ENCODE data around the gene PIM3. TPM values are rescaled to one million over a fixed set of nuclear protein-coding genes. Genes with fewer than 3 reads are reported as not detected.
A peak's percentile ranks its signal among the peaks of the same experiment; 100 is the strongest.

Gene PIM3
- total and polyA plus RNA-seq, 4 donors = 12.9 to 27.9 (median 23.1) TPM

DNA sequence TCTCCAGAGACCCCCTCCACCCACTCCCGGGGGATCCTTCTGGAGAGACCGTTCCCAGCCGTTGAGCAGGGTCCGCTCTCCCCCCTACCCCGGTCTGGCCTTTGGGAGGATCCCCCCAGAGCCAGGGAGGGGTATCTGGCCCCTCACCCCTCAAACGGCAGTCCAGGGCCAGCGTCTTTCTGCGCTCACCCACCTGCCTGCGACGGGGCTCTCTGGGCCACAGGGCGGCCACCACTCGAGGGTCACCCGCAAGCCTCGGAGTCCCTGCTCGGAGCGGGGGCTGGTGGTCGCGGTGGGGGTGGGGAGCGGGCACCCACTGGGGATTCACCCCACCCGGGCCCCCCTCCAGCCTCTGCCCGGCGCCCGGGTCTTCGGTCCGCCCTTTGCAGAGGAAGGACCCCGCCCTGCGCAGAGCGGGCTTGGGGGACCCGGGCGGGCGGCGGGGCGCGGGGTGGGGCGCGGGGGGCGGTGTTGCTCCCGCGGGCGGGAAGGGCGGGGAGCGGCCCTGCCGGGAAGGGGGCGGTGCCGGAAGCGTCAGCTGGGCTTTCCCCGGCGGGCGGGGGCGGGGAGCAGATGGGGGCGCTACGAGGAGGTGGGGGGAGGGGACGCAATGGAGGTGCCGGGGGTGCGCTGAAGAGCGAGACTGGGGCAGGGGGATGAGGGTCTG is 25.5 kb upstream of the PIM3 start:
- H3K36me3 ChIP-seq (ENCODE audit: control insufficient read depth, insufficient read depth, low read length) = no peaks in the 10 kb centered on the region
- WGBS (ENCODE audit: insufficient coverage) = 13% methylated on average over 32 of the region's 56 CpGs
- DNase-seq (ENCODE audit: low read depth in 4 of 6, low spot score in 6 of 6) = peak in 3 of 6 donors; percentile 33 to 86 (median 84)
- peak overlapping the region; percentile 9 for H3K4me3 ChIP-seq (ENCODE audit: low read depth, low read length)
- peaks cover 58% of the 10 kb centered on the region for H3K4me1 ChIP-seq (ENCODE audit: control insufficient read depth, insufficient read depth, low read length)
- no peaks in the 10 kb centered on the region for H3K9me3 ChIP-seq (ENCODE audit: control insufficient read depth, insufficient read depth, low read length)
- no peak overlapping the region for H3K27ac ChIP-seq (ENCODE audit: low read depth, low read length)
- H3K27me3 ChIP-seq (ENCODE audit: control insufficient read depth, insufficient read depth, low read length) = no peaks in the 10 kb centered on the region

- Histone ChIP-seq H3K27ac (ENCODE audit: low read depth, low read length) (no peak overlapping the region), H3K4me1 (ENCODE audit: control insufficient read depth, insufficient read depth, low read length) (peaks cover 55% of the 10 kb centered on the region), H3K27me3 (ENCODE audit: control insufficient read depth, insufficient read depth, low read length) (no peaks in the 10 kb centered on the region), H3K36me3 (ENCODE audit: control insufficient read depth, insufficient read depth, low read length) (no peaks in the 10 kb centered on the region), H3K9me3 (ENCODE audit: control insufficient read depth, insufficient read depth, low read length) (no peaks in the 10 kb centered on the region), H3K4me3 (ENCODE audit: low read depth, low read length) (no peak overlapping the region)
- WGBS (ENCODE audit: insufficient coverage) = no CpG with 5 or more reads among the region's 16 CpGs
- peak in 2 of 6 donors; percentile 61 to 77 for DNase-seq (ENCODE audit: low read depth in 4 of 6, low spot score in 6 of 6)
Measured at GRCh38 chr22:49935561-49935960, 25.0 kb upstream of the PIM3 start.

DNA sequence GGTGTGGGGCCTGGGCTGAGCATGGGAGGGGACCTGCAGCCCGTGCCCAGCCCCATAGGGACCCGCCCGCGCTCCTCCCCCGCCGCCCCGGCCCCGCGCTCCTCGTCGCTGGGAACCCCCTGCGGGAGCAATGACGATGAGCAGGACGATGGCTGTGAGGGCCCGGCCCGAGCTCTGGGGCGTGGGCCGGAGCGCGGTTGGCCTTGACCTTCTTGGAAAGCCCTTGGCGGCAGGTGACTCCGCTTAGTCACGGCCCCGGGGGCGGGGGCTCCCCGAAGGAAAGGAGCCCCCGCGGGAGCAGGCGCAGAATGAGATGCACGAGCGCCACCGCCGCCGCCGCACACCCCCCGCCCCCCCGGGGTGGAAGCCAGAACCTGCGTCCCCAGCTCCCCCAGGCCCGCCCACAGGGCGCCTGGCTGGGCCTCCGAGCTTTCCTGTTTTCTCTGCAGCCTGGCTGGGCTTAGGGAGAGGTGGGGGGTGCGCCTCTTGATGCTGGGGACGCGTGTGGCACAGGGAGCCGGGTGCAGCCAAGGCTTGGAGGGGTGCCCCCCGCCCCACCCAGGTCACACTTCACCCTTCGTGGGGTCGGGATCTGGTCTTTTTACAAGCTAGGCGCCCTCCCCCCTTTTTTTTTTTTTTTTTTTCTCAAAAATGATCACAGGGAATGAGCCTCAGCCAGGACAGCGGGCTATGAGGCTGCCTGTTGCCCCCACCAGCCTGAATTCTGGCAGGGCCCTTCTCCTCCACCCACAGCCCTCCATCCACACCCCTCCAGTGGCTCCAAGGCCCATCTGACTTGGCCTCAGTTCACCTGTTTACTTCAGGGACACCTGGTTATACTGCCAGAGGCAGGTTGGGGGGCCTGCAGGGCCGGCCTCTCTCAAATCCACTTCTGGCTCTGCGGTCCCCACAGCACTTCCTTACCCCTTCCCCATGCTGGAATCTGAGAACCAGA is 24.3 kb upstream of the PIM3 start:
- H3K4me3 ChIP-seq (ENCODE audit: low read depth, low read length) = peak overlapping the region; percentile 24
- 5% methylated on average over 43 of the region's 52 CpGs for WGBS (ENCODE audit: insufficient coverage)
- DNase-seq (ENCODE audit: low read depth in 4 of 6, low spot score in 6 of 6) = peak in 2 of 6 donors; percentile 56 to 77
- H3K9me3 ChIP-seq (ENCODE audit: control insufficient read depth, insufficient read depth, low read length) = no peaks in the 10 kb centered on the region
- H3K27ac ChIP-seq (ENCODE audit: low read depth, low read length) = peak overlapping the region; percentile 42
- H3K4me1 ChIP-seq (ENCODE audit: control insufficient read depth, insufficient read depth, low read length) = peaks cover 50% of the 10 kb centered on the region
- no peaks in the 10 kb centered on the region for H3K27me3 ChIP-seq (ENCODE audit: control insufficient read depth, insufficient read depth, low read length)
- no peaks in the 10 kb centered on the region for H3K36me3 ChIP-seq (ENCODE audit: control insufficient read depth, insufficient read depth, low read length)

- Histone ChIP-seq H3K36me3 (ENCODE audit: control insufficient read depth, insufficient read depth, low read length) (no peaks in the 10 kb centered on the region), H3K4me3 (ENCODE audit: low read depth, low read length) (no peak overlapping the region), H3K4me1 (ENCODE audit: control insufficient read depth, insufficient read depth, low read length) (peaks cover 50% of the 10 kb centered on the region), H3K27me3 (ENCODE audit: control insufficient read depth, insufficient read depth, low read length) (no peaks in the 10 kb centered on the region), H3K27ac (ENCODE audit: low read depth, low read length) (peak overlapping the region; percentile 79), H3K9me3 (ENCODE audit: control insufficient read depth, insufficient read depth, low read length) (no peaks in the 10 kb centered on the region)
- 40% methylated on average over 18 of the region's 21 CpGs for WGBS (ENCODE audit: insufficient coverage)
- DNase-seq (ENCODE audit: low read depth in 4 of 6, low spot score in 6 of 6) = peak in 2 of 6 donors; percentile 22 to 78
Measured at GRCh38 chr22:49936973-49937757, 23.4 kb upstream of the PIM3 start.

DNA sequence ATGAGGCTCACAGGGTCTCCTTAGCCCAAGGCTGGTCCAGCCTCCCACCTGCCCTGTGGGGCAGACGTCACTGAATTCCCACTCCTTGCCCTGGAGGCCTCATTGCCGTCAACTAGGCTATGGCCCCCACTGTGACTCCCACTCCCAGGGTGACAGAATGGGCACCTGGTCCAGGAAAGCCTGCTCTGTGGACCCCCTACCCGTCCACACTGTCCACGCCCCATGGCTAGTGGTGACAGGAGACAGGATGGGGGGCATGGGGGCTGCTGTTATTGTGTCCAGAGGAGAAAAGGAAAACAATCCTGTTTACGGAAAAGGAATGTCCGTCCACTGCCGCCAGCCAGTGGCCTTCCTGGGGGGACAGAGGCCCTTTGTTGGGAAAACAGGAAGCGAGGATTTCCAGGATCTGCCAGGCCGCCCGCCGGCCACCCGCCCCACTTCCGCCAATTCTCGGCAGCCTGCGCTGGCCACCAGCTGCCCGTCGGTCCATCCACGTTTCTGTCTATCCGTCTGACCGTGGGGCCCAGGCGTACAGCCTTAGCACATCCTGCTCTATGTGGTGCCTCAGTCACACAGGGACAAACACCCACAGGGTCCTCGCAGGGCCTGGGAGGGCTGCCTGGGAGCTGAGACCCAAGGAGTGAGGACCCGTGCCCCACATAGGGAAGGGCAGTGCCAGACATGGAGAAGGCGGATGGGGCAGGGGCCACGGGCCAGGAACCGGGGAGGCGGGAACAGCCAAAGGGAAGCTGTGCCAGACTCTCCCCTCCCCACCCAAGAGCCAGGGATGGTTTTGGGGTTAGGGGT is 22.6 kb upstream of the PIM3 start:
- H3K36me3 ChIP-seq (ENCODE audit: control insufficient read depth, insufficient read depth, low read length) = no peaks in the 10 kb centered on the region
- H3K9me3 ChIP-seq (ENCODE audit: control insufficient read depth, insufficient read depth, low read length) = no peaks in the 10 kb centered on the region
- H3K4me3 ChIP-seq (ENCODE audit: low read depth, low read length) = no peak overlapping the region
- no peaks in the 10 kb centered on the region for H3K27me3 ChIP-seq (ENCODE audit: control insufficient read depth, insufficient read depth, low read length)
- peak in 1 of 6 donors; percentile 46 for DNase-seq (ENCODE audit: low read depth in 4 of 6, low spot score in 6 of 6)
- WGBS (ENCODE audit: insufficient coverage) = 57% methylated on average over 23 of the region's 27 CpGs
- H3K4me1 ChIP-seq (ENCODE audit: control insufficient read depth, insufficient read depth, low read length) = peaks cover 50% of the 10 kb centered on the region
- peak overlapping the region; percentile 79 for H3K27ac ChIP-seq (ENCODE audit: low read depth, low read length)

DNA sequence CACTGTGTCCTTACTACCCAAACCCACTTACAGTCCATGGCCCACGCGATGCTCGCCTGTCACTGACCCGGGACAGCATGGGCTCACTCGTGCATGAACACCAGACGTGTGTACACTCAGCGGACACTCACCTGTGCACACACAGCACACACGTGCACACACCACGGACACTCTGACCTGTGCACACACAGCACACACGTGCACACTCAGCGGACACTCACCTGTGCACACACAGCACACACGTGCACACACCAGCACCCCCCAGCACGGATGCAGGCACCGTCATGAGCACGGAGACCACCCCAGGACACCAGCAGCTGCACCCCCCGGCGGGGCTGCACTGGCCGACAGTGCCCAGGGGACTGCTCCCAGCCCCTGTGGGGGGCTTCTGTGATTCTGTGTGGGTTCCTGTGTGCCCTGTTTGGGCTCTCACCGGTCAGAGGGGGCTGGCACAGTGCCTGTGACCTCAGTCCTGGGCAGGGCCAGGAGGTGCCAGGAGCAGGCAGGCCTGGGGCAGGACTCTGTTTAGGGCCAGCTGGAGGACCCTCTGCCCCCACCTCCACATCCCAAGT is 21.9 kb upstream of the PIM3 start:
- 88% methylated on average over 14 of the region's 19 CpGs for WGBS (ENCODE audit: insufficient coverage)
- H3K4me3 ChIP-seq (ENCODE audit: low read depth, low read length) = no peak overlapping the region

GRCh38 chr22:49941507-49942316 is 18.9 kb upstream of the PIM3 start:
- no peak for DNase-seq (ENCODE audit: low read depth in 4 of 6, low spot score in 6 of 6)
- 94% methylated on average over 14 of the region's 17 CpGs for WGBS (ENCODE audit: insufficient coverage)
- no peaks in the 10 kb centered on the region for H3K9me3 ChIP-seq (ENCODE audit: control insufficient read depth, insufficient read depth, low read length)

More for the DNA sequence above, 21.9 kb upstream of the PIM3 start:
- Histone ChIP-seq H3K4me1 (ENCODE audit: control insufficient read depth, insufficient read depth, low read length) (peaks cover 50% of the 10 kb centered on the region), H3K27ac (ENCODE audit: low read depth, low read length) (no peak overlapping the region), H3K27me3 (ENCODE audit: control insufficient read depth, insufficient read depth, low read length) (no peaks in the 10 kb centered on the region), H3K36me3 (ENCODE audit: control insufficient read depth, insufficient read depth, low read length) (no peaks in the 10 kb centered on the region), H3K9me3 (ENCODE audit: control insufficient read depth, insufficient read depth, low read length) (no peaks in the 10 kb centered on the region)
- no peak for DNase-seq (ENCODE audit: low read depth in 4 of 6, low spot score in 6 of 6)

More at GRCh38 chr22:49941507-49942316, 18.9 kb upstream of the PIM3 start:
- H3K27ac ChIP-seq (ENCODE audit: low read depth, low read length) = no peak overlapping the region
- H3K27me3 ChIP-seq (ENCODE audit: control insufficient read depth, insufficient read depth, low read length) = no peaks in the 10 kb centered on the region
- H3K4me1 ChIP-seq (ENCODE audit: control insufficient read depth, insufficient read depth, low read length) = peaks cover 30% of the 10 kb centered on the region
- no peaks in the 10 kb centered on the region for H3K36me3 ChIP-seq (ENCODE audit: control insufficient read depth, insufficient read depth, low read length)
- H3K4me3 ChIP-seq (ENCODE audit: low read depth, low read length) = no peak overlapping the region

Data from spinal cord (tissue), 10 donors.